SU-DHL-6 (cell line): Measurements from ENCODE around the gene SRRT.

ENCODE experiments used
- CTCF ChIP-seq: fragments of 200-600 bp; sonication (generic); IDR thresholded peaks from one replicate; pipeline ENCODE4 v1.5.1; 2017; ENCODE audit warnings: antibody characterized with exemption, mild to moderate bottlenecking, low read length, moderate library complexity; ENCODE audit not compliant: insufficient read depth, poor library complexity, severe bottlenecking
- EZH2phosphoT487 ChIP-seq: fragments of 200-600 bp; sonication (generic), shearing (Covaris generic); conservative IDR thresholded peaks from 2 replicates; pipeline ENCODE4 v1.6.1; 2018; ENCODE audit warnings: mild to moderate bottlenecking, antibody characterized with exemption, low read length, moderate library complexity, mixed read lengths

GRCh38 chr7:100874577-100875355 is at the start of gene SRRT:
- no peak for TF ChIP-seq CTCF
- no peak for TF ChIP-seq EZH2phosphoT487
